H1 (cell line): Measurements from ENCODE around the gene SKA3. TPM values are rescaled to one million over a fixed set of nuclear protein-coding genes. Genes with fewer than 3 reads are reported as not detected.

Source experiments
- HDAC6 ChIP-seq: IDR thresholded peaks from one replicate; pipeline ENCODE4 v1.7.1; 2012; ENCODE audit warnings: low read depth, mild to moderate bottlenecking, inconsistent platforms, low read length, moderate library complexity
- MAX ChIP-seq: IDR thresholded peaks from 2 replicates; pipeline ENCODE4 v1.6.1; 2012; ENCODE audit warnings: inconsistent platforms
- polyA plus RNA-seq, 7 experiments: library from polyadenylated mRNA; depleted of rRNA in 3 of 7; stranded (reverse) in 5 of 7; unstranded in 2 of 7; fragments of >200 nt in 5 of 7; fragments of 200-250 nt in 2 of 7; gene quantifications; 1 replicate in 5 of 7; 2 replicates in 1 of 7; 4 replicates in 1 of 7; pipeline versions ENCODE4 v1.2.1 to v1.2.3, GENCODE V29; 2011 to 2013; ENCODE audit warnings: missing spikeins in 2 of 7, mixed read lengths in 2 of 7
- total RNA-seq: library from RNA; stranded (reverse); fragmentation: NEBNext Ultra II Directional; extraction: Animal tissue kit (Norgen Biotek cat#: 25700); gene quantifications from 2 replicates; pipeline ENCODE4 v1.2.1, GENCODE V29; 2021

The SKA3 gene
- total and polyA plus RNA-seq, 2 of the 8 experiments (the other 6 are each of a cell fraction or from before 2014, with no cell fraction given): 32.3 to 63.7 TPM

DNA sequence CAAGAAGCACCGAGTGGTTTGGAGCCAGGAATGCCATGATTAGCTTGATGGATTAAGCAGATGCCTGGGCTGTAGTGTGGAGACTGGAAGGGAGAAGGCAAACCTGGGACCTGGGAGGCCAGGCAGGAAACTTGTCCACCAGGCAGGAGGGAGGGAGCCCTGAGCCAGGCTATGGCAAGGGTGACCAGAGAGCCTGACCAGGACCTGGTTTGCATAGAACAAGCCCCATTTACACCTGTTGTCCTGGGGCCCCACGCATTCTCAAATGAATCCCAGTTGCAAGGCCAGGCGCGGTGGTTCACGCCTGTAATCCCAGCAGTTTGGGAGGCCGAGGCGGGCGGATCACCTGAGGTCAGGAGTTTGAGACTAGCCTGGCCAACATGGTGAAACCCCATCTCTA is 64.8 kb downstream of the SKA3 start (continued):
- TF ChIP-seq MAX (no peak), HDAC6 (no peak)
